HG03460 (cell line): ENCODE data around the gene SOBP.

Experiments used
- ATAC-seq: cut with Tn5 transposase; IDR thresholded peaks from one replicate; pipeline ENCODE4 v1.9.1; 2021; ENCODE audit not compliant: unreplicated experiment

The SOBP gene

GRCh38 chr6:107582086-107582485 is 92.2 kb downstream of the SOBP start:
- no peak for ATAC-seq

GRCh38 chr6:107584726-107585125 is 94.8 kb downstream of the SOBP start:
- ATAC-seq = no peak

- no peak for ATAC-seq
Observed at GRCh38 chr6:107585815-107586435, 96.0 kb downstream of the SOBP start.

- no peak for ATAC-seq
Observed at GRCh38 chr6:107587451-107587850, 97.5 kb downstream of the SOBP start.

- ATAC-seq = no peak
Observed at GRCh38 chr6:107589199-107589598, 99.3 kb downstream of the SOBP start.

- ATAC-seq = no peak
Observed at GRCh38 chr6:107589934-107590333, 100.0 kb downstream of the SOBP start.

GRCh38 chr6:107590378-107590777 is 100.5 kb downstream of the SOBP start:
- ATAC-seq = no peak

GRCh38 chr6:107591346-107591745 is 101.4 kb downstream of the SOBP start:
- no peak for ATAC-seq

GRCh38 chr6:107592806-107593205 is 102.9 kb downstream of the SOBP start:
- ATAC-seq = no peak

GRCh38 chr6:107594736-107595135 is 104.8 kb downstream of the SOBP start:
- no peak for ATAC-seq

GRCh38 chr6:107598091-107598490 is 108.2 kb downstream of the SOBP start:
- ATAC-seq = no peak

GRCh38 chr6:107599043-107599442 is 109.1 kb downstream of the SOBP start:
- ATAC-seq = no peak

- ATAC-seq = no peak
Observed at GRCh38 chr6:107600121-107600520, 110.2 kb downstream of the SOBP start.

GRCh38 chr6:107600936-107601335 is 111.0 kb downstream of the SOBP start:
- ATAC-seq = no peak

- ATAC-seq = no peak
Observed at GRCh38 chr6:107601406-107601805, 111.5 kb downstream of the SOBP start.

- no peak for ATAC-seq
Observed at GRCh38 chr6:107602321-107603005, 112.5 kb downstream of the SOBP start.

- ATAC-seq = no peak
Observed at GRCh38 chr6:107603006-107603370, 113.1 kb downstream of the SOBP start.

- ATAC-seq = no peak
Observed at GRCh38 chr6:107604549-107604948, 114.6 kb downstream of the SOBP start.

GRCh38 chr6:107606407-107606806 is 116.5 kb downstream of the SOBP start:
- ATAC-seq = no peak

GRCh38 chr6:107607116-107607515 is 117.2 kb downstream of the SOBP start:
- no peak for ATAC-seq

GRCh38 chr6:107611094-107611810 is 121.3 kb downstream of the SOBP start:
- no peak for ATAC-seq

GRCh38 chr6:107612762-107613415 is 123.0 kb downstream of the SOBP start:
- no peak for ATAC-seq
